Measurements from ENCODE around the gene SLC24A3. TPM values are rescaled to one million over a fixed set of nuclear protein-coding genes. Genes with fewer than 3 reads are reported as not detected.

The SLC24A3 gene
- total RNA-seq, 1 experiment from 2014 or later = 46.0 TPM

DNA sequence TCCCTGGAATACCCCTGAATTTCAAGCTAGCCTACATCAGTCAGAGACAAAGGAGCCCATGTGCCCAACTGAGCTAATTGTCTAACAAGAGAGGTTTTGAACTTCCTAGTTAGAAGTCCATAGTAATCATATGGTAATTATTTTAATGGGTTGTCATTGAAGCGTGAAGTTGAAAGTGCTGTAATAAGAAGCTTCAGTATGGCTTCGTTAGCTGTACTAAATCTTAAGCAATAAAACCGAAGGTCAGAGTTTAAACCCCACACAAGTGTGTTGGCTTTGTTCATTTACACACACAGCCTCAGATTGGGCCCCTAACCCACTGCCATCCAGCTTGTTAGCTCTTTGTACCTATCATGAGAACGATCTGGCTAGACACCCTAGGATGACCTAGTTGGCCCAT is 350.0 kb downstream of the SLC24A3 start:
- intact Hi-C loops (cut with micrococcal nuclease; ENCODE audit: unreplicated experiment) = no loop called here
- Histone ChIP-seq H3K4me1 (ENCODE audit: insufficient read depth, low read length, poor library complexity, severe bottlenecking) (peaks cover 31% of the 10 kb centered on the region), H3K4me3 (ENCODE audit: low read depth, low read length, poor library complexity, severe bottlenecking) (no peak overlapping the region), H3K27me3 (replicated peaks; ENCODE audit: insufficient read depth, low read depth, low read length, poor library complexity) (no peaks in the 10 kb centered on the region), H3K9me3 (ENCODE audit: low read depth, low read length, poor library complexity, severe bottlenecking) (no peaks in the 10 kb centered on the region), H3K36me3 (ENCODE audit: insufficient read depth, low read length, poor library complexity, severe bottlenecking) (peaks cover 3% of the 10 kb centered on the region), H3K27ac (ENCODE audit: low read depth, low read length, poor library complexity, severe bottlenecking) (no peak overlapping the region)
- ChIA-PET POLR2A (ENCODE audit: low non-redundant PET) (no interaction called here), CTCF (no interaction called here)
- no TSS peak for BruUV-seq (replicated peaks)
- DNase-seq (ENCODE audit: low spot score) = peak; percentile 24
- TF ChIP-seq EZH2 (IDR thresholded peaks at IDR 0.05; ENCODE audit: borderline replicate concordance, low read depth, low read length, poor library complexity, severe bottlenecking) = no peak
- TF ChIP-seq, protein P1, sequence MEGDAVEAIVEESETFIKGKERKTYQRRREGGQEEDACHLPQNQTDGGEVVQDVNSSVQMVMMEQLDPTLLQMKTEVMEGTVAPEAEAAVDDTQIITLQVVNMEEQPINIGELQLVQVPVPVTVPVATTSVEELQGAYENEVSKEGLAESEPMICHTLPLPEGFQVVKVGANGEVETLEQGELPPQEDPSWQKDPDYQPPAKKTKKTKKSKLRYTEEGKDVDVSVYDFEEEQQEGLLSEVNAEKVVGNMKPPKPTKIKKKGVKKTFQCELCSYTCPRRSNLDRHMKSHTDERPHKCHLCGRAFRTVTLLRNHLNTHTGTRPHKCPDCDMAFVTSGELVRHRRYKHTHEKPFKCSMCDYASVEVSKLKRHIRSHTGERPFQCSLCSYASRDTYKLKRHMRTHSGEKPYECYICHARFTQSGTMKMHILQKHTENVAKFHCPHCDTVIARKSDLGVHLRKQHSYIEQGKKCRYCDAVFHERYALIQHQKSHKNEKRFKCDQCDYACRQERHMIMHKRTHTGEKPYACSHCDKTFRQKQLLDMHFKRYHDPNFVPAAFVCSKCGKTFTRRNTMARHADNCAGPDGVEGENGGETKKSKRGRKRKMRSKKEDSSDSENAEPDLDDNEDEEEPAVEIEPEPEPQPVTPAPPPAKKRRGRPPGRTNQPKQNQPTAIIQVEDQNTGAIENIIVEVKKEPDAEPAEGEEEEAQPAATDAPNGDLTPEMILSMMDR (conservative IDR thresholded peaks at IDR 0.05; ENCODE audit: low read depth, low read length) = no peak

DNA sequence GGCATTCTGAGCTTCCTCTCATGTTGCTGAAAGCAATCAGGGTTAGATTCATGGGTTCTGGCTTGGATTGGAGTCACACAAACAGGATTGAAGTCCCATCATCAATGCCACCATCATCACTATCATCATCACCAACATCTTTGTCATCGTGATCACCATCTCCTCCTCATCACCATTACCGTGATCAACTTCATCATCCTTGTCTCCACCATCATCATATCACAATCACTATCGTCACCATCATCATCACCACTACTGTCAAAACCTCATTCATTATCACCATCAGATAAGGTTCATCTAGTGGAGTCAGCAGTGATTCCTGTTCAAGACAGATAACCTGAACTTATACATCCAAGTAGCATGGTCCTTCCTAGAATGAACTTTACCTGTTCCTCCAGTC is 351.8 kb downstream of the SLC24A3 start:
- no TSS peak for BruUV-seq (replicated peaks)
- Histone ChIP-seq H3K4me1 (ENCODE audit: insufficient read depth, low read length, poor library complexity, severe bottlenecking) (peaks cover 29% of the 10 kb centered on the region), H3K4me3 (ENCODE audit: low read depth, low read length, poor library complexity, severe bottlenecking) (no peak overlapping the region), H3K36me3 (ENCODE audit: insufficient read depth, low read length, poor library complexity, severe bottlenecking) (peaks cover 3% of the 10 kb centered on the region), H3K27me3 (replicated peaks; ENCODE audit: insufficient read depth, low read depth, low read length, poor library complexity) (no peaks in the 10 kb centered on the region), H3K9me3 (ENCODE audit: low read depth, low read length, poor library complexity, severe bottlenecking) (no peaks in the 10 kb centered on the region), H3K27ac (ENCODE audit: low read depth, low read length, poor library complexity, severe bottlenecking) (no peak overlapping the region)
- TF ChIP-seq, protein P1 (conservative IDR thresholded peaks at IDR 0.05; ENCODE audit: low read depth, low read length) = no peak
- TF ChIP-seq EZH2 (IDR thresholded peaks at IDR 0.05; ENCODE audit: borderline replicate concordance, low read depth, low read length, poor library complexity, severe bottlenecking) = no peak
- no peak for DNase-seq (ENCODE audit: low spot score)
- intact Hi-C loops (cut with micrococcal nuclease; ENCODE audit: unreplicated experiment) = no loop called here
- ChIA-PET CTCF (no interaction called here), POLR2A (ENCODE audit: low non-redundant PET) (no interaction called here)

DNA sequence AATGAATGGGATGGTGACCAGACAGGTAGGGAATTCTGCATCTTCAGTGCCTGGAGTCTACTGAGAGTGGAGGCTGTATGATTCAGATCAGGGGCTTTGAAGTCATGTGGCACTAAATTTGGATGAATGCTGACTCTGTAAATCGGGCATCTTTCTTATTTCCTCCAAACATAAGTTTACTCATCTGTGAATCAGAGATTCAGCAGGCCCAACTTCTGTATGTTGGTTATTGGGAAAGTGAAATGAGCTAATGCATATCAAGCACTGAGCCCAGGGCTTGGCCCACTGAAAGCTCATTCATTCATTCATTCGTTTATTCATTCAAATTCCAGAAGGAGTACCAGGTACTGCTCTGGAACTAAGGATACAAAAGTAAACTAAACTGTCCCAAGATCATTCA is 353.3 kb downstream of the SLC24A3 start:
- TF ChIP-seq, protein P1 (conservative IDR thresholded peaks at IDR 0.05; ENCODE audit: low read depth, low read length) = no peak
- TF ChIP-seq EZH2 (IDR thresholded peaks at IDR 0.05; ENCODE audit: borderline replicate concordance, low read depth, low read length, poor library complexity, severe bottlenecking) = no peak

More for the DNA sequence above, 353.3 kb downstream of the SLC24A3 start:
- Histone ChIP-seq H3K4me1 (ENCODE audit: insufficient read depth, low read length, poor library complexity, severe bottlenecking) (peaks cover 29% of the 10 kb centered on the region), H3K27ac (ENCODE audit: low read depth, low read length, poor library complexity, severe bottlenecking) (no peak overlapping the region), H3K27me3 (replicated peaks; ENCODE audit: insufficient read depth, low read depth, low read length, poor library complexity) (no peaks in the 10 kb centered on the region), H3K4me3 (ENCODE audit: low read depth, low read length, poor library complexity, severe bottlenecking) (no peak overlapping the region), H3K9me3 (ENCODE audit: low read depth, low read length, poor library complexity, severe bottlenecking) (no peaks in the 10 kb centered on the region), H3K36me3 (ENCODE audit: insufficient read depth, low read length, poor library complexity, severe bottlenecking) (peaks cover 3% of the 10 kb centered on the region)
- CTCF ChIA-PET = no interaction called here
- POLR2A ChIA-PET (ENCODE audit: low non-redundant PET) = no interaction called here
- intact Hi-C loops (cut with micrococcal nuclease; ENCODE audit: unreplicated experiment) = no loop called here
- BruUV-seq (replicated peaks) = no TSS peak
- DNase-seq (ENCODE audit: low spot score) = no peak
